HG02870 (cell line): Measurements from ENCODE around the gene ACR.

ENCODE experiments used
- ATAC-seq: cut with Tn5 transposase; IDR thresholded peaks from one replicate; pipeline ENCODE4 v1.9.1; 2021; ENCODE audit warnings: mild to moderate bottlenecking, moderate library complexity; ENCODE audit not compliant: unreplicated experiment

Gene ACR

DNA sequence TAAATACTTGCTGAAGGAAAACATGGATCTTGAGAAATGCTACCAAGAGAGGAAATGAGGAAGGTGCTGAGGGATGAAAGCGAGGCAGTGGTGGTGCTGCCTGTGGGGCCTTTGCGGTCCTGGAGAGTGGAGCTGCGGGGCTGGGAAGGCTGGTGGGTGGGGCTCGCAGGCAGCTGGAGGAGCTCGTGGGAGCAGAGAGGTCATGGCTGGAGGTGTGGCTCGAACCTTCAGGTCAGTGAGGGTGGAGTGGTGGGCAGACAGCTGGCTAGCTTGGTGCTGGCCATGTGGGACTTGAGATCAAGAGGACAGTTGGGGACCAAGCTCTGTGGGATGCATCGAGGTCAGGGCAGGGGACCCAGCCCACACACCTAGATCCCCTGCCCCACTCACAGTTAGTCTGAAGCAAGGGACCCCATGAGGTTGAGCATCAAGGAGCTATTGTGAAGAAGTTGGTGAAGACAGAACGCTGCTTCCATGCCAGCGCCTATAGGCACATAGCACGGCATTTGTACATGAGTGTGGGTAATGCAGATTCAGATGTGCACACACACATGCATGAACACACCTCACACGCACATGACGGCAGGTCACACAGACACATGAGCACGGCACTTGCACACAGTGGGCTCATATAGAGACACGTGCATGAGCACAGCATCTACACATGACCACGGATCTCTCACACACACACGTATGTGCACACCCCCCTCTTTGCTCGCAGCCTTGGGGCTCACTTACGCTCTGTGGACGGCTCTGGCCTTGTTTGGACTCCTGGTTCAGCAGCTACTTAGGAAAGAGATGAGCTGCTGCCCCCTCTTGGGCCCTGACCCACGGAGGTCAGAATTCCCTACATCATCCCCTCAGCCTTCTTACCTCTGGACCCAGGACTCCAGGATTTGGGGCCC lies 34.9 kb upstream of the ACR start:
- no peak for ATAC-seq

GRCh38 chr22:50703726-50704509 lies 34.1 kb upstream of the ACR start:
- no peak for ATAC-seq

DNA sequence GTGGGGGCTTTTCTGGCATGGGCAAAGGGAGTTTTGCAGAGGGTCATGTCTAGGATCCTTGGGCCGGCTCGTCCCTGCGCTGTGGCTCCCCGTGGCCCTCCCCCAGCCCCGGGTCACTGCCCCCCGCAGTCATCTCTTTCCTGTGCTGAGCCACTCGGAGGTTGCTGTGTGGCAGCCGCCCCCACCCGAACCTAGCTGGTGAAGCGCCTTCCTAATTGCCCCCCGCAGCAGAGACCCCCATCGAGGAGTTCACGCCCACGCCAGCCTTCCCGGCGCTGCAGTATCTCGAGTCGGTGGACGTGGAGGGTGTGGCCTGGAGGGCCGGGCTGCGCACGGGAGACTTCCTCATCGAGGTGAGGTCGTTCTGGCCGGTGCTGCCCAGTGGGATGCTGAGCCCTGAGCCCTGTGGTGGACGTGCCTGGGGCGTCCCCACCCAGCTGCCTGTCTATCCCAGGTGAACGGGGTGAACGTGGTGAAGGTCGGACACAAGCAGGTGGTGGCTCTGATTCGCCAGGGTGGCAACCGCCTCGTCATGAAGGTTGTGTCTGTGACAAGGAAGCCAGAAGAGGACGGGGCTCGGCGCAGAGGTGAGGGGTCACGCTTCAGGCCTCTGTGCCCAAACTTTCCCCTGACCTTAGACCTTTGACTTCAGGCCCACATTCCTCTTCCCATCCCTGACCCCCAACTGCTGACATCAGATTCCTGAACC lies 33.3 kb upstream of the ACR start:
- ATAC-seq: no peak

DNA sequence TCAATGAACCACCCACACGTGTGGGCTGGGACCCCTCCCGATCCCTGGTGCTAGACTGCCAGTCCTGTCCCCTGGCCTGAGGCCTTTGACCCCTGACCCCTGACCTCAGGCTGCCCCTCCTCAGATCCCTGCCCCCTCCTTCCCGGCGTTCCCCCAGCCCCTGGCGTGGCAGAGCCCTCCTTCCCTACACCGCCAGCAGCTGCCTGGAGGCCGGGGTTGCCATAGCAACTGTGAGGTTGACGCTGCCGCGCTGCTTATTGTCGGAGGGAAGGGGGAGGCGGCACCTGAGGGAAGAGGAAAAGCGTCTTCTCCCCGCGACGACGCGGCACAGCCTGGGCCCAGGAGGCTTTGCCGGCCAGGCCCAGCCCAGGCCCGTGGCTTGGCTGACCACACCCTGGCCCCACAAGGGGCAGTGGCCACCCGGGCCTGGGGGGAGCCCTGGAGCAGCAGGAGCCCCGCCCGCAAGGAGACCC lies 32.7 kb upstream of the ACR start:
- ATAC-seq: no peak

GRCh38 chr22:50705851-50706351 lies 32.1 kb upstream of the ACR start:
- ATAC-seq: no peak

- ATAC-seq: no peak
These were observed 31.4 kb upstream of the ACR start for GRCh38 chr22:50706481-50707125.

DNA sequence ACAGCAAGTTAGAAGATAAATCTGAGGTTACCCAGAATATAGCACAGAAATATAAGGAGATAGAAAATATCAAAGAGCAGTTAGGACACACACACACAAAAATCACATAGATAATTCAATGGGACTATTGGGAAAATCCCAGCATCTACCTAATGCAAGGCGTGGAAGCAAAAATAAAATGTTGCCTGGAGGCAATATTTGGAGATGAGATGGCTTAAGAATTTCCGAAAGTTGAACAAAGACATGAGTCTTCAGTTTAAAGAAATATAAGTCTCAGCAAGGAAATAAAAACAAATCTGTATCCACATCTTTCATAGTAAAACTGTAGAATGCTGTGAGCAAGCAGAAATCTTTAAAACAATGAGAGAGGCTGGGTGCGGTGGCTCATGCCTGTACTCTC lies 29.5 kb upstream of the ACR start:
- ATAC-seq: no peak

GRCh38 chr22:50708996-50709395 lies 29.0 kb upstream of the ACR start:
- ATAC-seq: no peak

- ATAC-seq: no peak
These were observed 27.8 kb upstream of the ACR start for GRCh38 chr22:50710221-50710620.

DNA sequence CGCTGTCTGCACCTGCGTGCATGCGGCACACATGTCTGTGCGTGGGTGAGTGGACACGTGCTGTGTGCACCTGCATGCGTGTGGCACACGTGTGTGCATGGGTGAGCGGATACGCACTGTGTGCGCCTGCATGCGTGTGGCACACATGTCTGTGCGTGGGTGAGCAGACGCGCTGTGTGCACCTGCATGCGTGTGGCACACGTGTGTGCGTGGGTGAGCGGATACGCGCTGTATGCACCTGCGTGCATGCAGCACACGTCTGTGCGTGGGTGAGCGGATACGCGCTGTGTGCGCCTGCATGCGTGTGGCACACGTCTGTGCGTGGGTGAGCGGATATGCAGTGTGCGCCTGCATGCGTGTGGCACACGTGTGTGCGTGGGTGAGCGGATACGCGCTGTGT lies 27.1 kb upstream of the ACR start:
- ATAC-seq: no peak

GRCh38 chr22:50711446-50712340 lies 26.3 kb upstream of the ACR start:
- no peak for ATAC-seq

DNA sequence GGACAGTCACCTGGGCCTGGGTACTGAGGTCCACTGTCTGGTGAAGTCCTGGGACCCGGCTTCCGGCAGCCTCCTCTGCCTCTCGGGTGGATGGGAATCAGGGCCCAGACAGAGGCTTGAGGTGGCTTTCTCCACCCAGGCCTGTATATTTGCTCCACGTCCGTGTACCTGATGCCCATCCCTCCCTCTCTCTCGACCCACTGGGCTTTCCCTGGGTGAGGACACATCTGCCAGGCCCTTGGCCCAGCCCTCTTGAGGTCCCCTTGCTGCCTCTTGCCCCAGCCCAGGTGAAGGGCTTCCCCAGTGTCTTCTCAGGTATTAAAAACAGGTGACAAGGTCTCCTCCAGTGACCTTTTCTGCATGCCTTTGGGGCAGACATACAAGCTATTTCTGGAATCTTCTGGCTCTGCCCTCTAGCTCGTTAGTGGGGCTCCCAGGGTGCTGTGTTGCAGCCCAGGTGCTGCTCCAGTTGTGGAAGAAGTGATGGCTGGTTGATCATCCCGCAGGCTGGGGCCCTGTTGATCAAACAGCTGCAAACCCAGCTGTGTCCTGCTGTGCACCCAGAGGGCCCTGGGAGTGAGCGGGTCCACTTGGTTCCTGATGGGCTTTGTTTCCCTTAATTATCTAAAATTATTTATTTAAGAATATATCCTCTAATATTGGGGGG lies 25.5 kb upstream of the ACR start:
- ATAC-seq: no peak

DNA sequence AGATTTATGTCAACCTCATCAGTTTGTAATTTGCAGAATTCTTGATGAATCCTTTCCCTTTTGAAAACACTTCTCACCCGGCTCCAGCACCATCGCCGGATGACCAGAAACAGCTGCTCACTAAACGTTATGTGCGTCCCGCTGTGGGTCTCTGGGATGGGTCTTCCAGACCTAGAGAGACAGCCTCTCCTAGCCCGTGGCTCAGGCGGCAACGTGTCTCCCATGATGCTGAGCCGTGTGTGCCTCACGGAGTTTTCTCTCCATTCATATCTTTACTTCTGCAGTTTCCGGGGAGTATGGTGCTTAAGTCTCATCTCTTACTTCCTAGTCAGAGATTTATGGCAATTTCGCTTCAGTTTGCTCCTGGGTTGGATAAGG lies 25.0 kb upstream of the ACR start:
- no peak for ATAC-seq

- ATAC-seq: no peak
These were observed 24.4 kb upstream of the ACR start for GRCh38 chr22:50713571-50714056.

DNA sequence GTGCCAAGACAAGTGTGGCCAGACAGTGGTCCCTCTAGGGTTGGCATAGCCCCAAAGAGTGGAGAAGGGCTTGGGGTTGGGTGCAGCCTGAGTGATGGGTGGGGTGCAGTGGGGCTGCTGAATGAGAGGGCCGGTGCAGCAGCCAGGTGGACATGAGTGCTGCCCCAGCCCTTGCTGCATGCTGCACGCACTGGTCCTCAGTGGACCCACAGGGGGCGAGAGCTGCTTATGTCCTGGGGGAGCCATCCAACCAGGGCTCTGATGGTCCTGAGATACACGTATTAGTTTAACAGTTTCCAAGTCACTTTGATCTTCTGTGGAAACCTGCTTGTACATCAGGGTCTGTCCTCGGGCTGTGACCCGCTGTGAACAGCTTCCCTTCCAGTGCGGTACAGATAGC lies 23.9 kb upstream of the ACR start:
- ATAC-seq: no peak

DNA sequence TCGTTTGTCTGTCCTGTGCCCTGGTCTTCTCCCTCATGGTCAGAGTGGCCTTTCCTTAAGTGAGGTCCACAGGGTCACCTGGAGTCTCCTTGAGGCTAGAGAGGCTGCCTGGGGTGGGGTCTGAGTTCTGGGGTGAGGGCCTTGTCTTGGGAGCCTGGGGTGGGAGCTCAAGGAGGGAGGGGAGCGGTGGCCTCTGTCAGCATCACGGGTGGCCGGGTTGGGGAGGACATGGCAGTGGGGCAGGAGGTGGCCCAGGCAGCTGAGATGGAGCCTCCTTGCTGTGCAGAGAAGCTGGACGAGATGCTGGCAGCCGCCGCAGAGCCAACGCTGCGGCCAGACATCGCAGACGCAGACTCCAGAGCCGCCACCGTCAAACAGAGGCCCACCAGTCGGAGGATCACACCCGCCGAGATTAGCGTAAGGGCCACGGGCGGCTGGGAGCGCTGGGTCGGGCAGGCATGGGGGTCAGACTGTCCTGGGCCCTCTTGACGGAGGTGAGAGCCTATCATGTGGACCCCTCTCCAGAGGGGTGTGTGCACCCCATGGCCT lies 23.3 kb upstream of the ACR start:
- ATAC-seq: no peak

- ATAC-seq: no peak
These were observed 22.8 kb upstream of the ACR start for GRCh38 chr22:50715250-50715649.

GRCh38 chr22:50715776-50716175 lies 22.2 kb upstream of the ACR start:
- no peak for ATAC-seq
